HG02870 (cell line): ENCODE data around the gene F8A2.
"Not testable (repeated sequence)": the region's sequence is repeated elsewhere in the genome, so short reads cannot be mapped to it uniquely, and the experiment has no call there.

Experiments used
- ATAC-seq: cut with Tn5 transposase; IDR thresholded peaks from one replicate; pipeline ENCODE4 v1.9.1; 2021; ENCODE audit warnings: mild to moderate bottlenecking, moderate library complexity; ENCODE audit not compliant: unreplicated experiment

The F8A2 gene

GRCh38 chrX:155381843-155382528, at the start of gene F8A2:
Gene F8A2, plus strand, starts transcription at chrX:155382095. Its CDS starts 20 bp downstream, at chrX:155382115.
- peak; percentile 64 for ATAC-seq

- ATAC-seq = no peak
Observed at GRCh38 chrX:155333544-155334100, 48.3 kb upstream of the F8A2 start.

GRCh38 chrX:155334486-155335336, 47.2 kb upstream of the F8A2 start, which contains the start of gene CLIC2:
Gene CLIC2, minus strand, starts transcription at chrX:155334614. Its CDS starts 187 bp downstream, at chrX:155334427.
- ATAC-seq = peak; percentile 82

GRCh38 chrX:155335337-155335712, 46.6 kb upstream of the F8A2 start:
- ATAC-seq = not testable (repeated sequence)

- not testable (repeated sequence) for ATAC-seq
Observed at GRCh38 chrX:155345689-155346088, 36.2 kb upstream of the F8A2 start.

GRCh38 chrX:155349448-155349847, 32.4 kb upstream of the F8A2 start:
- not testable (repeated sequence) for ATAC-seq

GRCh38 chrX:155363712-155364111, 18.2 kb upstream of the F8A2 start:
- ATAC-seq = not testable (repeated sequence)

GRCh38 chrX:155373777-155374458, 8.0 kb upstream of the F8A2 start:
- ATAC-seq = not testable (repeated sequence)

GRCh38 chrX:155379802-155380201, 2.1 kb upstream of the F8A2 start:
- not testable (repeated sequence) for ATAC-seq

GRCh38 chrX:155382529-155382967, 653 bp downstream of the F8A2 start:
- peak; percentile 39 for ATAC-seq

- ATAC-seq = no peak
Observed at GRCh38 chrX:155389634-155390033, 7.7 kb downstream of the F8A2 start.

GRCh38 chrX:155394747-155395276, 12.9 kb downstream of the F8A2 start:
- not testable (repeated sequence) for ATAC-seq

GRCh38 chrX:155406429-155406828, 24.5 kb downstream of the F8A2 start:
- ATAC-seq = no peak

- no peak for ATAC-seq
Observed at GRCh38 chrX:155417769-155418168, 35.9 kb downstream of the F8A2 start.
